Measurements from ENCODE around the gene IFI16. TPM values are rescaled to one million over a fixed set of nuclear protein-coding genes. Genes with fewer than 3 reads are reported as not detected.

IFI16 gene
- total RNA-seq, 2 experiments from 2014 or later, result 99.3 to 271 TPM

GRCh38 chr1:158979229-158979628 is 30.5 kb upstream of the IFI16 start:
- H3K27ac ChIP-seq (ENCODE audit: low read depth, low read length, poor library complexity, severe bottlenecking), result no peak overlapping the region
- no peak overlapping the region for H3K4me2 ChIP-seq (ENCODE audit: low read length)
- no peak overlapping the region for H3K4me3 ChIP-seq (ENCODE audit: low read depth, low read length, poor library complexity, severe bottlenecking)
- POLR2A ChIA-PET, result interaction anchor here (1.1 kb wide), 1 partner anchor 84 kb away, joined by 3 read pairs; no protein-coding TSS in a partner anchor
- intact Hi-C loops (cut with micrococcal nuclease; ENCODE audit: unreplicated experiment), result no loop called here
- no peaks in the 10 kb centered on the region for H3K4me1 ChIP-seq (ENCODE audit: insufficient read depth, low read length, poor library complexity, severe bottlenecking)
- no peaks in the 10 kb centered on the region for H3K79me2 ChIP-seq (ENCODE audit: insufficient read depth, low read depth, low read length)
- peaks cover 5% of the 10 kb centered on the region; the same call in 1 of the 2 replicates for H3K36me3 ChIP-seq (ENCODE audit: insufficient read depth, low read length)
- H3K9me2 ChIP-seq (ENCODE audit: insufficient read depth, low read length), result no peaks in the 10 kb centered on the region; the same call in 1 of the 2 replicates
- TF ChIP-seq CTCF (conservative IDR thresholded peaks at IDR 0.05; ENCODE audit: low read length) (no peak), EZH2phosphoT487 (IDR thresholded peaks at IDR 0.05; ENCODE audit: borderline replicate concordance, low read depth, low read length) (no peak)
- H2AFZ ChIP-seq (ENCODE audit: low read length), result no peak overlapping the region
- BruUV-seq (replicated peaks), result no TSS peak
- peaks cover 13% of the 10 kb centered on the region for H3K9me3 ChIP-seq (ENCODE audit: low read length)
- CTCF ChIA-PET (ENCODE audit: unreplicated experiment), result interaction anchor here (0.6 kb wide), 1 partner anchor 13 kb away, joined by 3 read pairs; no protein-coding TSS in a partner anchor
- no peaks in the 10 kb centered on the region for H4K20me1 ChIP-seq (ENCODE audit: insufficient read depth, low read length)
- no peak for DNase-seq (ENCODE audit: low spot score)

- Histone ChIP-seq H2AFZ (ENCODE audit: low read length) (no peak overlapping the region), H3K9me3 (ENCODE audit: low read length) (peaks cover 14% of the 10 kb centered on the region), H3K36me3 (ENCODE audit: insufficient read depth, low read length) (peaks cover 5% of the 10 kb centered on the region; the same call in 1 of the 2 replicates), H3K79me2 (ENCODE audit: insufficient read depth, low read depth, low read length) (no peaks in the 10 kb centered on the region), H3K4me1 (ENCODE audit: insufficient read depth, low read length, poor library complexity, severe bottlenecking) (no peaks in the 10 kb centered on the region), H3K4me3 (ENCODE audit: low read depth, low read length, poor library complexity, severe bottlenecking) (no peak overlapping the region), H3K4me2 (ENCODE audit: low read length) (no peak overlapping the region), H4K20me1 (ENCODE audit: insufficient read depth, low read length) (no peaks in the 10 kb centered on the region), H3K27ac (ENCODE audit: low read depth, low read length, poor library complexity, severe bottlenecking) (no peak overlapping the region), H3K9me2 (ENCODE audit: insufficient read depth, low read length) (no peaks in the 10 kb centered on the region)
- DNase-seq (ENCODE audit: low spot score), result no peak
- no peak for TF ChIP-seq CTCF (conservative IDR thresholded peaks at IDR 0.05; ENCODE audit: low read length)
- TF ChIP-seq EZH2phosphoT487 (IDR thresholded peaks at IDR 0.05; ENCODE audit: borderline replicate concordance, low read depth, low read length), result no peak
- ChIA-PET POLR2A (interaction anchor here (0.9 kb wide), 1 partner anchor 10 kb away, joined by 4 read pairs; no protein-coding TSS in a partner anchor), CTCF (ENCODE audit: unreplicated experiment) (no interaction called here)
- no TSS peak for BruUV-seq (replicated peaks)
- intact Hi-C loops (cut with micrococcal nuclease; ENCODE audit: unreplicated experiment), result no loop called here
Measured at GRCh38 chr1:158983235-158983634, 26.5 kb upstream of the IFI16 start.

GRCh38 chr1:158984386-158984785 is 25.3 kb upstream of the IFI16 start:
- H3K36me3 ChIP-seq (ENCODE audit: insufficient read depth, low read length), result no peaks in the 10 kb centered on the region; the same call in 1 of the 2 replicates

More at GRCh38 chr1:158984386-158984785, 25.3 kb upstream of the IFI16 start:
- Histone ChIP-seq H3K4me2 (ENCODE audit: low read length) (no peak overlapping the region), H3K4me1 (ENCODE audit: insufficient read depth, low read length, poor library complexity, severe bottlenecking) (no peaks in the 10 kb centered on the region), H3K4me3 (ENCODE audit: low read depth, low read length, poor library complexity, severe bottlenecking) (no peak overlapping the region), H2AFZ (ENCODE audit: low read length) (no peak overlapping the region), H3K9me3 (ENCODE audit: low read length) (peaks cover 14% of the 10 kb centered on the region), H3K79me2 (ENCODE audit: insufficient read depth, low read depth, low read length) (no peaks in the 10 kb centered on the region), H4K20me1 (ENCODE audit: insufficient read depth, low read length) (no peaks in the 10 kb centered on the region), H3K27ac (ENCODE audit: low read depth, low read length, poor library complexity, severe bottlenecking) (no peak overlapping the region), H3K9me2 (ENCODE audit: insufficient read depth, low read length) (no peaks in the 10 kb centered on the region)
- no TSS peak for BruUV-seq (replicated peaks)
- no peak for TF ChIP-seq CTCF (conservative IDR thresholded peaks at IDR 0.05; ENCODE audit: low read length)
- no peak for TF ChIP-seq EZH2phosphoT487 (IDR thresholded peaks at IDR 0.05; ENCODE audit: borderline replicate concordance, low read depth, low read length)
- ChIA-PET CTCF (ENCODE audit: unreplicated experiment) (no interaction called here), POLR2A (interaction anchor here (0.8 to 1.0 kb wide), 2 partner anchors 9 to 14 kb away, joined by 3 to 4 read pairs; no protein-coding TSS in a partner anchor)
- DNase-seq (ENCODE audit: low spot score), result no peak
- intact Hi-C loops (cut with micrococcal nuclease; ENCODE audit: unreplicated experiment), result no loop called here

All from OCI-LY7 (cell line).